ENCODE results near the gene CSPG4. TPM values are rescaled to one million over a fixed set of nuclear protein-coding genes. Genes with fewer than 3 reads are reported as not detected.
"Not testable (repeated sequence)": the region's sequence is repeated elsewhere in the genome, so short reads cannot be mapped to it uniquely, and the experiment has no call there.

Gene CSPG4
- total RNA-seq, 1 donor from 2014 or later: 0.18 TPM

- Mint-ChIP-seq H3K27me3 (ENCODE audit: unreplicated experiment) (peaks cover 15% of the 10 kb centered on the region), H3K4me3 (ENCODE audit: unreplicated experiment) (no peak overlapping the region), H3K4me1 (ENCODE audit: unreplicated experiment) (peaks cover 14% of the 10 kb centered on the region), H3K9me3 (ENCODE audit: unreplicated experiment) (no peaks in the 10 kb centered on the region), H3K36me3 (ENCODE audit: low read depth, unreplicated experiment) (no peaks in the 10 kb centered on the region), H3K27ac (ENCODE audit: unreplicated experiment) (peak overlapping the region; percentile 31)
- TF ChIP-seq CTCF (IDR thresholded peaks at IDR 0.05; ENCODE audit: unreplicated experiment): no peak
- DNase-seq (ENCODE audit: low spot score): peak; percentile 34
These were observed 18.1 kb downstream of the CSPG4 start for GRCh38 chr15:75694241-75695182.

GRCh38 chr15:75693501-75694240, 19.0 kb downstream of the CSPG4 start:
- no peak for TF ChIP-seq CTCF (IDR thresholded peaks at IDR 0.05; ENCODE audit: unreplicated experiment)
- H3K4me3 Mint-ChIP-seq (ENCODE audit: unreplicated experiment): no peak overlapping the region
- peaks cover 14% of the 10 kb centered on the region for H3K4me1 Mint-ChIP-seq (ENCODE audit: unreplicated experiment)
- H3K27ac Mint-ChIP-seq (ENCODE audit: unreplicated experiment): no peak overlapping the region
- H3K27me3 Mint-ChIP-seq (ENCODE audit: unreplicated experiment): peaks cover 13% of the 10 kb centered on the region
- H3K9me3 Mint-ChIP-seq (ENCODE audit: unreplicated experiment): no peaks in the 10 kb centered on the region
- DNase-seq (ENCODE audit: low spot score): peak; percentile 61
- H3K36me3 Mint-ChIP-seq (ENCODE audit: low read depth, unreplicated experiment): no peaks in the 10 kb centered on the region

DNA sequence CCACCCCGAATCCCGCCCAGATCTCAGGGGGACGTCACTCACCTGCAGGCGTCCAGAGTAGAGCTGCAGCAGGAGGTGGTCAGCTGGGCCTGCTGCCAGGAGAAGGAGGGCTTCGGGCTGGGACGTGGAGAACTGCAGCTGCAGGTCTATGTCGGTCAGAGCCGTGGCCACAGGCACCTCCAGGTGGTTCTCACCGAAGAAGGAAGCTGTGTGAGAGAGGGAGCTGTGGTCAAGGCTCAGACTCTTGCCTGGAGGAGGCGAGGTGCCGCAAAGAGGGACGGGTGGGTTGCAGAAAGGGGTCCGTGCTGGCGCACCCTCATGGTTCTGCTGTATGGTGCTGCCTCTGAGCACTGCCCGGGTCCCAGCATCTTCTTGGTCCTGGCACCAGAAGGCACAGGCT, 19.6 kb downstream of the CSPG4 start:
- not testable (repeated sequence) for H3K4me3 Mint-ChIP-seq (ENCODE audit: unreplicated experiment); H3K36me3 Mint-ChIP-seq (ENCODE audit: low read depth, unreplicated experiment); H3K27ac Mint-ChIP-seq (ENCODE audit: unreplicated experiment); DNase-seq (ENCODE audit: low spot score); H3K9me3 Mint-ChIP-seq (ENCODE audit: unreplicated experiment)
- peaks cover 14% of the 10 kb centered on the region for H3K27me3 Mint-ChIP-seq (ENCODE audit: unreplicated experiment)
- peaks cover 14% of the 10 kb centered on the region for H3K4me1 Mint-ChIP-seq (ENCODE audit: unreplicated experiment)

- H3K4me3 Mint-ChIP-seq (ENCODE audit: unreplicated experiment); H3K9me3 Mint-ChIP-seq (ENCODE audit: unreplicated experiment); DNase-seq (ENCODE audit: low spot score); H3K36me3 Mint-ChIP-seq (ENCODE audit: low read depth, unreplicated experiment); H3K27ac Mint-ChIP-seq (ENCODE audit: unreplicated experiment): not testable (repeated sequence)
- H3K27me3 Mint-ChIP-seq (ENCODE audit: unreplicated experiment): peaks cover 14% of the 10 kb centered on the region
- peaks cover 14% of the 10 kb centered on the region for H3K4me1 Mint-ChIP-seq (ENCODE audit: unreplicated experiment)
These were observed 20.3 kb downstream of the CSPG4 start for GRCh38 chr15:75692311-75692710.

DNA sequence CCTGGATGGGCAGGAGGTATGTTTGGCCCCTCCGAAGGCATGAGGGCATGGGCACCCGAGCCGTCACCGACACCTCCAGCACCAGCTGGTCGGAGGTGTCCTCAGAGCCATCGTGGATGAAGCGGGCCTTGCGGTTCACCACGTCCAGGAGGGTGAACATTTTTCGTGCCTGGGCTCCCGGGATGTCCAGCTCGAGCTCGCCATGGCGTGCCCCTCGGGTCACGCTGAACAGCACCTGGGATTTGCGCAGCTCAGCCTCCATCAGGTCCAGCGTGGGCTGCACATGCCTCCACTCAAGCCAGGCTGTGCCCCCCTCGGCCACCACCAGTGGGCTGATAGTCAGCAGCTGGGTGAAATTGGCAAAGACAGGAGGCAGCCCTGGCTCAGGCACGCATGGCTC, 23.2 kb downstream of the CSPG4 start:
- peaks cover 13% of the 10 kb centered on the region for H3K27me3 Mint-ChIP-seq (ENCODE audit: unreplicated experiment)
- DNase-seq (ENCODE audit: low spot score); H3K9me3 Mint-ChIP-seq (ENCODE audit: unreplicated experiment); H3K27ac Mint-ChIP-seq (ENCODE audit: unreplicated experiment); H3K4me3 Mint-ChIP-seq (ENCODE audit: unreplicated experiment); H3K36me3 Mint-ChIP-seq (ENCODE audit: low read depth, unreplicated experiment); H3K4me1 Mint-ChIP-seq (ENCODE audit: unreplicated experiment): not testable (repeated sequence)

- Mint-ChIP-seq H3K27ac (ENCODE audit: unreplicated experiment) (no peak overlapping the region), H3K27me3 (ENCODE audit: unreplicated experiment) (peaks cover 13% of the 10 kb centered on the region), H3K9me3 (ENCODE audit: unreplicated experiment) (no peaks in the 10 kb centered on the region), H3K4me1 (ENCODE audit: unreplicated experiment) (peaks cover 2% of the 10 kb centered on the region), H3K36me3 (ENCODE audit: low read depth, unreplicated experiment) (no peaks in the 10 kb centered on the region), H3K4me3 (ENCODE audit: unreplicated experiment) (no peak overlapping the region)
- DNase-seq (ENCODE audit: low spot score): no peak
- TF ChIP-seq CTCF (IDR thresholded peaks at IDR 0.05; ENCODE audit: unreplicated experiment): no peak
These were observed 23.8 kb downstream of the CSPG4 start for GRCh38 chr15:75688831-75689230.

Data from endothelial cell (in vitro differentiated cells).